VCaP (cell line): ENCODE data around the gene ZNF652.

Source experiments
- H3K27ac ChIP-seq: fragments of 450-650 bp; 2 replicates; pipeline ENCODE4 v1.5.1; 2017
- CTCF ChIP-seq: fragments of 450-650 bp; conservative IDR thresholded peaks from 2 replicates; pipeline ENCODE4 v1.5.1; 2017; ENCODE audit warnings: mild to moderate bottlenecking, moderate library complexity

ZNF652 gene

DNA sequence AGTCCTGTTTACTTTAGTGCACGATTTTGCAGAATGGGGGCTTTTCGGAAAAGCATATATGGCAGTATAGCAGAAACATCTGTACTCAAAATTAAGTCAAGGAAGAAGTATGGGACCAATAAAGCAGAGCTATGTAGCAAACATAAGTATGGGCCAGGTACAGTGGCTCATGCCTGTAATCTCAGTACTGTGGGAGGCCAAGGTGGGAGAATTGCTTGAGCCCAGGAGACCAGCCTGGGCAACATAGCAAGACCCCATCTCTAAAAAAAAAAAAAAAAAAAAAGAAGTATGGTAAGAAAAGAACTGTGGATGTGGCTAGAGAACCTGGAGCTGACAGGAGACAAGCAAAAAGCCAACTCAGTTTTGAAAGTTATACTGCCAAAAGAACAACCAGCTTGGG, 36.1 kb downstream of the ZNF652 start:
- no peak overlapping the region for H3K27ac ChIP-seq
- no peak for TF ChIP-seq CTCF

DNA sequence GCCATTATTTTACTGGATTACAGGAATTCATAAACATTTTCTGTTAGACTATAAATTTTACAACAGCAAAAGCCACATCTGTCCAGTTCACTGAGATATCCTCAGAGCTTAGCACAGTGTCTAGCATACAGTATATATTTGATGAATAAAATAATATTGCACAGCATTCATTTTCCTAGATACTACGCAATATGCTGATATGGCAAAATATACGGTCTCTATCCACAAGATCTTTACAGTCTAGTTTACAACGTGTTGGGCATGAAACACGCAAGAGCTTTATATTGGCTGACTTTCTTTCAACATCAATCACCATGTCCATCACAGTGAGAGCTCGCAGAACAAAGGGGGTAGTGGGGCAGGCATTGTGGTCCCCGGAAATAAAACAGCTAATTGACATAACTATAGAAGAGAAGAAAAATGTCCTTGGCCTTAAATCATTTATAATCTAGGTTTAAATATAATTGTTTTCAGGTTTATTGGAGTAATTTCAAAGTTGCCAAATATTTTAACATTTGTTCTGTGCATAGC, 43.5 kb downstream of the ZNF652 start:
- TF ChIP-seq CTCF: no peak

DNA sequence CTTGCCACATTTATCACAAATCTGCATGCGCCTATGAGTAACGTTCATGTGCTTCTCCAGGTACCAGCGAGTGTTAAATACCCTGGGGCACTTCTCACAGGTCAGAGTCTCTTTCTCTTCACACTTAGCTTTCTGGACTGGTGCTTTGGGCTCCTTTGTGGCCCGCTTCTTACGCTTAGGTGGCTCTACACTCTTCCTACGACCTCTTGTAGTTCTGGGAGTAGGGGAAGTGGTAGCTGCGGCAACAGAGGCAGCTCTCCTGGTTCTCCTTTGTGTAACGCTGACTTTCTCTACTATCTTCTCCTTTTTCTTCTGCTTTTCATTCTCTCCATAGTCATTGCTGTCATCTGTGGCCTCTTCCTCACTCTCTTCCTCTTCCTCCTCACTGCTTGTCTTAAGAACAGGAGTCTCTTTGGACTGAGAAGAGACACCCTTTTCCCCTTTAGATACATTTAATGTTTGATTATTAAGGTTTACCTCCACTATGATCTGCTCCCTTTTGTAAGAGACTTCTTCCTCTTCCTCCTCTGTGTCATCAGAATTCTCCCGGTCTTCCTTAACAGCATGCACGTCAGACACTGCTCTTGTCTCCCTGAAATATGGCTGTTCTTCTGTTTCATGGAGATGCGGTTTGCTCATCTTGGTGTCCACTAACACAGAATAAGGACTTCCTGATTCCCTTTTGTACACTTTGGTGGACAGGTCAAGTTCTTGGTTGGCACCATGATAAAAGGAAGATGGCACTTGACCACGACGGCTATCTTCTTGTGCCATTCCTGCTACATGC, 45.0 kb downstream of the ZNF652 start:
- H3K27ac ChIP-seq: peak overlapping the region; percentile 0; the same call in 1 of the 2 replicates
- no peak for TF ChIP-seq CTCF

More for the DNA sequence above, 43.5 kb downstream of the ZNF652 start:
- H3K27ac ChIP-seq: no peak overlapping the region

GRCh38 chr17:49316258-49316570, 45.8 kb downstream of the ZNF652 start:
- TF ChIP-seq CTCF: no peak
- H3K27ac ChIP-seq: peak overlapping the region; percentile 38

GRCh38 chr17:49315551-49316257, 46.3 kb downstream of the ZNF652 start:
- TF ChIP-seq CTCF: peak; percentile 97
- peak overlapping the region; percentile 38 for H3K27ac ChIP-seq

DNA sequence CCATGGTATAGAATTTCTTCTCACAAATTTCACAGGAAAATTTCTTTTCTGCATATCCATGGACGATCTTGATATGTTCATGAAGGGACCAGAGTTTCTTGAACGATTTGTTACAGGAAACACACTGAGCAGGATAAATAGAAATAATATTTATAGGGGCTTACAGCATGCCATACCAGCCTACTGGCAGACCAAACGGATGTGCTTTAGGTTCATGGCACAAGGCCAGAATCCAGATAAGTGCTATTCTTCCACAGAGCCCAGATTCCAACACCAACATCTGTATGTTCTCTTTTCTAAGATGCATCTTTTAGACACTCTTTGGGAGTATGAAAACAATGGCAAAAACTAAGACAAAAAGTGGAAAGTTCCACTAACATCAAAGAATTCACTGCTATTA, 49.3 kb downstream of the ZNF652 start:
- H3K27ac ChIP-seq: peak overlapping the region; percentile 46
- no peak for TF ChIP-seq CTCF

DNA sequence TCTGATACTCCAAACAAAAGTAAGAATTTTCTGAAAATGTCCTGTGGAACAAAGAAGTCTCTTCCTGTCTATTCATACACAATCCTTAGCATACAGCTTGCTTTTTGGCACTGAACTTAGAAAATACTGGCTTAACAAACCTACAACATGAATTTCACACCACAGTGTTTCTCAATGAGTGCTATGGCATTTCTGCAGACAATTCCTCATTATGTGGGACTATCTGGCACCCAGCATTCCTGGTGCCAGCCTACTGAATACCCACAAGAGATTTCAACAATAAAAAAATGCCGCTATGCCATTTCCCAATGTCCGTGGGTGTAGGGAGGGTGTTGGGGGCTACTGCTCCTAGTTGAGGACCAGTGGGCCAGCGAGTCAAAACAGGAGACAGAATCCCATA, 62.1 kb downstream of the ZNF652 start:
- TF ChIP-seq CTCF: no peak
- H3K27ac ChIP-seq: no peak overlapping the region
